Measurements from ENCODE around the gene PIH1D2.

DNA sequence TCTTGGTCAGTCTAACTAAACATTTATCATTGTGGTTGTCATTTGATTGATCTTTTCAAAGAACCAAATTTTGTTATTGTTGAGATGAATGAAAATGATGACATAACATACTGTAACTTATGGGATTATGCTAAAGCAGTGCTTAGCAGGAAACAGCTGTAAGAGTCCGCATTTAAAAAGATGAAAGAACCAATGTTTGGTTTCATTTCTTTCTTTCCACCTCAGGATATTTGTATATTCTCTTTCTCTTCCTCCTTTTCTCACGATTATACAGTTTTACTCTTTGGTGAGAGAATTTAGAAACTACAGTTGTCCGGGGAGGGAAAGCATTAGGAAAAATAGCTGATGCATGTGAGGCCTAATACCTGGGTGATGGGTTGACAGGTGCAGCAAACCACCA lies 23.1 kb downstream of the PIH1D2 start:
- TF ChIP-seq, protein P1, sequence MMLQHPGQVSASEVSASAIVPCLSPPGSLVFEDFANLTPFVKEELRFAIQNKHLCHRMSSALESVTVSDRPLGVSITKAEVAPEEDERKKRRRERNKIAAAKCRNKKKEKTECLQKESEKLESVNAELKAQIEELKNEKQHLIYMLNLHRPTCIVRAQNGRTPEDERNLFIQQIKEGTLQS (CRISPR knock-in tag; conservative IDR thresholded peaks at IDR 0.05): no peak
- TF ChIP-seq, protein P2, sequence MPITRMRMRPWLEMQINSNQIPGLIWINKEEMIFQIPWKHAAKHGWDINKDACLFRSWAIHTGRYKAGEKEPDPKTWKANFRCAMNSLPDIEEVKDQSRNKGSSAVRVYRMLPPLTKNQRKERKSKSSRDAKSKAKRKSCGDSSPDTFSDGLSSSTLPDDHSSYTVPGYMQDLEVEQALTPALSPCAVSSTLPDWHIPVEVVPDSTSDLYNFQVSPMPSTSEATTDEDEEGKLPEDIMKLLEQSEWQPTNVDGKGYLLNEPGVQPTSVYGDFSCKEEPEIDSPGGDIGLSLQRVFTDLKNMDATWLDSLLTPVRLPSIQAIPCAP (CRISPR knock-in tag; IDR thresholded peaks at IDR 0.05): no peak
- TF ChIP-seq, protein P3, sequence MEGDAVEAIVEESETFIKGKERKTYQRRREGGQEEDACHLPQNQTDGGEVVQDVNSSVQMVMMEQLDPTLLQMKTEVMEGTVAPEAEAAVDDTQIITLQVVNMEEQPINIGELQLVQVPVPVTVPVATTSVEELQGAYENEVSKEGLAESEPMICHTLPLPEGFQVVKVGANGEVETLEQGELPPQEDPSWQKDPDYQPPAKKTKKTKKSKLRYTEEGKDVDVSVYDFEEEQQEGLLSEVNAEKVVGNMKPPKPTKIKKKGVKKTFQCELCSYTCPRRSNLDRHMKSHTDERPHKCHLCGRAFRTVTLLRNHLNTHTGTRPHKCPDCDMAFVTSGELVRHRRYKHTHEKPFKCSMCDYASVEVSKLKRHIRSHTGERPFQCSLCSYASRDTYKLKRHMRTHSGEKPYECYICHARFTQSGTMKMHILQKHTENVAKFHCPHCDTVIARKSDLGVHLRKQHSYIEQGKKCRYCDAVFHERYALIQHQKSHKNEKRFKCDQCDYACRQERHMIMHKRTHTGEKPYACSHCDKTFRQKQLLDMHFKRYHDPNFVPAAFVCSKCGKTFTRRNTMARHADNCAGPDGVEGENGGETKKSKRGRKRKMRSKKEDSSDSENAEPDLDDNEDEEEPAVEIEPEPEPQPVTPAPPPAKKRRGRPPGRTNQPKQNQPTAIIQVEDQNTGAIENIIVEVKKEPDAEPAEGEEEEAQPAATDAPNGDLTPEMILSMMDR (IDR thresholded peaks at IDR 0.05): no peak
- TF ChIP-seq FOXP1 (CRISPR knock-in tag; IDR thresholded peaks at IDR 0.05; ENCODE audit: borderline replicate concordance) (no peak), JUN (CRISPR knock-in tag; IDR thresholded peaks at IDR 0.05) (no peak), ZNF423 (CRISPR knock-in tag; IDR thresholded peaks at IDR 0.05) (no peak), CREB1 (CRISPR knock-in tag; IDR thresholded peaks at IDR 0.05) (no peak), SP1 (CRISPR knock-in tag; conservative IDR thresholded peaks at IDR 0.05) (no peak), NFE2L1 (CRISPR knock-in tag; IDR thresholded peaks at IDR 0.05) (no peak)
- TF ChIP-seq, protein P4, sequence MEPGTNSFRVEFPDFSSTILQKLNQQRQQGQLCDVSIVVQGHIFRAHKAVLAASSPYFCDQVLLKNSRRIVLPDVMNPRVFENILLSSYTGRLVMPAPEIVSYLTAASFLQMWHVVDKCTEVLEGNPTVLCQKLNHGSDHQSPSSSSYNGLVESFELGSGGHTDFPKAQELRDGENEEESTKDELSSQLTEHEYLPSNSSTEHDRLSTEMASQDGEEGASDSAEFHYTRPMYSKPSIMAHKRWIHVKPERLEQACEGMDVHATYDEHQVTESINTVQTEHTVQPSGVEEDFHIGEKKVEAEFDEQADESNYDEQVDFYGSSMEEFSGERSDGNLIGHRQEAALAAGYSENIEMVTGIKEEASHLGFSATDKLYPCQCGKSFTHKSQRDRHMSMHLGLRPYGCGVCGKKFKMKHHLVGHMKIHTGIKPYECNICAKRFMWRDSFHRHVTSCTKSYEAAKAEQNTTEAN (CRISPR knock-in tag; IDR thresholded peaks at IDR 0.05): no peak
- TF ChIP-seq, protein P5, sequence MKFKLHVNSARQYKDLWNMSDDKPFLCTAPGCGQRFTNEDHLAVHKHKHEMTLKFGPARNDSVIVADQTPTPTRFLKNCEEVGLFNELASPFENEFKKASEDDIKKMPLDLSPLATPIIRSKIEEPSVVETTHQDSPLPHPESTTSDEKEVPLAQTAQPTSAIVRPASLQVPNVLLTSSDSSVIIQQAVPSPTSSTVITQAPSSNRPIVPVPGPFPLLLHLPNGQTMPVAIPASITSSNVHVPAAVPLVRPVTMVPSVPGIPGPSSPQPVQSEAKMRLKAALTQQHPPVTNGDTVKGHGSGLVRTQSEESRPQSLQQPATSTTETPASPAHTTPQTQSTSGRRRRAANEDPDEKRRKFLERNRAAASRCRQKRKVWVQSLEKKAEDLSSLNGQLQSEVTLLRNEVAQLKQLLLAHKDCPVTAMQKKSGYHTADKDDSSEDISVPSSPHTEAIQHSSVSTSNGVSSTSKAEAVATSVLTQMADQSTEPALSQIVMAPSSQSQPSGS (CRISPR knock-in tag; IDR thresholded peaks at IDR 0.05; ENCODE audit: borderline replicate concordance, low read depth): no peak
